GM18951 (cell line): Measurements from ENCODE around the gene CLEC2B.

Experiments used
- POLR2A ChIP-seq: IDR thresholded peaks from 4 replicates; pipeline ENCODE4 v1.6.1; 2011; ENCODE audit warnings: mild to moderate bottlenecking; ENCODE audit not compliant: insufficient read length, insufficient read depth; ENCODE audit errors: extremely low read depth
- in situ Hi-C: fragments of 300-500 bp; cut with MboI; formaldehyde crosslinking; loops from one replicate; pipeline ENCODE4 v1.12.0; 2022; ENCODE audit warnings: low sequenced_read_pairs, mixed read lengths, inconsistent platforms; ENCODE audit not compliant: unreplicated experiment

CLEC2B gene

DNA sequence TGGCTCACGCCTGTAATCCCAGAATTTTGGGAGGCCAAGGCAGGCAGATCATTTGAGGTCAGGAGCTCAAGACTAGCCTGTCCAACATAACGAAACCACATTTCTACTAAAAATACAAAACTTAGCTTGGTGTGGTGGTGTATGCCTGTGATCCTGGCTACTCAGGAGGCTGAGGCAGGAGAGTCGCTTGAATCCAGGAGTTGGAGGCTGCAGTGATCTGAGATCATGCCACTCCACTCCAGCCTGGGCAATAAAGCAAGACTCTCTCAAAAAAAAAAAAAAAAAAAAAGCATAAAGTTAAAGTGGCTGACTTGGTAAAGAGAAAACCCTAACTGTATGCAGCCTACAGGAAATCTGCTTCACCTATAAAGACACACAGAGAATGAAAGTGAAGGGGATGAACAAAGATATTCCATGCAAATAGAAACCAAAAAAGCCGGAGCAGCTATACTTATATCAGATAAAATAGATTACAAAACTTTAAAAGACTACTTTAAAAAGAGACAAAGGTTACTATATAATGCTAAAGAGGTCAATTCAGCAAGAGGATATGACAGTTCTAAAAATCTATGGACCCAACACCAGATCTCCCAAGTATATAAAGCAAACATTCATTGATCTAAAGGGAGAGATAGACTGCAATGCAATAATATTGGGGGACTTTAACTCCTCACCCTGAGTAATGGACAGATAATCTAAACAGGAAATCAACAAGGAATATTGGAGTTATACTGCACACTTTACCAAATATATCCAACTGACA, 4.1 kb downstream of the CLEC2B start:
- TF ChIP-seq POLR2A, result no peak
- in situ Hi-C loops, result no loop called here

DNA sequence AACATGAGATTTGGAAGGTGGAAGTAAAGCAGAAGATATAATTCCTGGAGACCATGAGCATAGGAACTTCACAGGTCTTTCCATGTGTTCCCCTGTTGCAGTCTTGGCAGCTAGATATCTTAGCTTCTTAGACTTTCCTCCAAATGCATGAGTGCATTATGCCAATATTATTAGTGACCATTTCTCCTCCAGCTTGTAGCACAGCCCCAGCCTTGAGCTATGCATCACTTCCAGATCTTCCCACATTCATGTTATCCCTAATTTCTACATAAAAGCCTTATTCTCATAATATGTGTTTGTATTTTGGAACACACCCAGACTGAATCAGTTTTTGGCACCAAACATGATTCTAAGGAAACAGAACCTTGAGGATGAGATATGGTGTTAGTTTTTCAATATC, 11.0 kb downstream of the CLEC2B start:
- in situ Hi-C loops, result no loop called here
- TF ChIP-seq POLR2A, result no peak

DNA sequence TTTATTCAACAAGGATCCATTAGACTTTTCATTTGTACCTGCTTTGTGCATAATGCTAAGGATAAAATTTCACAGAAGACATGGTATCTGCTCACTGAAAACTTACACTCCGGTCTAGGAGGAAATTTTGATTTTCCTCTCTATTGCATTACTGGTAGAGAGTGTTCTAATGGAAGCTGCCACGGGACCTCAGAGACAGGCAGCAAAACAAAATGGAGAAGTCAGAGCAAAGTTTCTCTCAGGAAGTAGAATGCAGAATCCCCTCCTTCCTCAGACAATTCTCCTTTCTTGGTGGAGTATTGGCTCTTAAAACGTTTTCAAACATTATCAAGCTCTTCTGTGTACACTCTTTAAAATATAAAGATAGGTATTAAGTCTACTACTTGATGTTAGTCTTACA, 12.3 kb downstream of the CLEC2B start:
- in situ Hi-C loops, result no loop called here
- TF ChIP-seq POLR2A, result no peak

- in situ Hi-C loops, result no loop called here
- no peak for TF ChIP-seq POLR2A
Measured at GRCh38 chr12:9856151-9856550, 13.0 kb downstream of the CLEC2B start.

GRCh38 chr12:9851927-9852326, 17.2 kb downstream of the CLEC2B start:
- in situ Hi-C loops, result no loop called here
- TF ChIP-seq POLR2A, result no peak

GRCh38 chr12:9851050-9851449, 18.1 kb downstream of the CLEC2B start:
- in situ Hi-C loops, result no loop called here
- no peak for TF ChIP-seq POLR2A

- no peak for TF ChIP-seq POLR2A
- in situ Hi-C loops, result no loop called here
Measured at GRCh38 chr12:9848899-9849298, 20.3 kb downstream of the CLEC2B start.

- in situ Hi-C loops, result no loop called here
- no peak for TF ChIP-seq POLR2A
Measured at GRCh38 chr12:9843407-9843806, 25.7 kb downstream of the CLEC2B start.

DNA sequence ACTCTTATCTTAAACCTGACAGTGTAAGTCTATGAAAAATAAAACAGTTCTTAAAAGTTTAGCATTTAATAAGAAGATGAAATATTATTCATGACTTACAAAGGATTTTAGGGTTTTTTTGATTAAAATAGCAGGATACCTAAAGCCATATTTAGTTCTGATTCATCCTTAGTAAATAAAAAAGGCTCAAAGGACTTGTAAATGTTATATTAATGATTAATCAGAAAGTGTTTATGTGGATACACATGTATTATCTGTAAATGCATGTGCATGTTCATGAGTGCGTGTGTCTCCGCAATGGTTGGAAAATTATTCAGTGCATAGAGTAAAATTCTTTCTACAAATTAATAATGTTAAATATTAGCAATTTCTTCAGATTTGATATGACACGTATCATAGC, 37.4 kb downstream of the CLEC2B start:
- in situ Hi-C loops, result no loop called here

GRCh38 chr12:9829982-9830381, 39.2 kb downstream of the CLEC2B start:
- no peak for TF ChIP-seq POLR2A
- in situ Hi-C loops, result no loop called here

More for the DNA sequence above, 37.4 kb downstream of the CLEC2B start:
- no peak for TF ChIP-seq POLR2A

- in situ Hi-C loops, result no loop called here
- TF ChIP-seq POLR2A, result no peak
Measured at GRCh38 chr12:9829483-9829882, 39.7 kb downstream of the CLEC2B start.

- in situ Hi-C loops, result no loop called here
- TF ChIP-seq POLR2A, result no peak
Measured at GRCh38 chr12:9827209-9827888, 41.8 kb downstream of the CLEC2B start, which contains the start of gene KLRF1. KLRF1 (plus strand) TSS chr12:9827481; CDS start chr12:9827545, 64 bp downstream.

GRCh38 chr12:9820281-9820930, 48.7 kb downstream of the CLEC2B start:
- in situ Hi-C loops, result loop anchor here (25.0 kb wide), 1 partner anchor 317 kb away; the partner anchor contains the start of gene CLEC7A
- TF ChIP-seq POLR2A, result no peak

DNA sequence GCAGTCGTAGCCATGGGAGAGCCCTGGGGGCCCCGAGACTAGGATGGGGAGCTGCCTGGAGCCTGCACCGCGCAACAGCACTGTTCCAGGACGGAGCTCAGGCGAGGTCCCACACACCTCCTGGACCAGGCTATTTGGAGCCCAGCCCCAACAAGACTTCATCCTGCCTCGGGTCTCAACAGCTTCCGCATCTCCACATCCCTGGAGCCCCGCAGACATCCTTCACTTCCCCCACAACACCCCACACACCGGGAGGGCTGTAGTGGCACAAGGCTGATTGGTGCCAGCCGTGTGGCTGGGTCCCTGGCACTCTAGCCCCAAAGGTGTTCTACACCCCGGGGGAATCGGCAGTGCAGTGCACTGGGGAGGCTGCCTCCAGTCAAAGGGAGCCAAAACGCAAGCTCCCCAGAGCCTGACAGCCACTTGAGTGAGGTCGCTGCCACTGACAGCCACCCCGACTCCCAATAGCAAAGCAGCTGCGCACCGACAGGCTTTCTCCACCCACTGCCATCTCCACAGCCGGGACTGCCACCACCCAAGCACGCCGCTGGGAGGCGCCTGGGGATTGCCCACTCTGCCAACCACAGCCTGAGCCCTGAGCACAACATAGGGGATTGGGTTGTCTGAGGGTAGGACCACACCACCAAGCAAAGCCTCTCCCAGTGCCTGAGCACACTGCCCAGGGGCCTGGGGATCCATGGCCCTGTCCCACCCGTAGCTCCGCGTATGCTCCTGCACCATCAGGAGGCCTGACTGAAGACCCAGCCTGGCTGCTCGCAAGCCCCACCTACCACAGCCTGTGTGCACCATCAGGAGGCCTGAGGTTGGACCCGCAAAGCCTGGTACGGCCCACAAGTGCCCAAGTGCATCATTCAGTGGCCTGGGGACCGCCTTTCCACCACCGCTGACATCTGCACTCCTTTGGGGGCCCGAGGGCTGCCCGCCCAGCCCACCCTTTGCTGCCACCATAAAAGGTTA, 55.0 kb downstream of the CLEC2B start:
- in situ Hi-C loops, result loop anchor here (25.0 kb wide), 1 partner anchor 323 kb away; the partner anchor contains the start of gene CLEC7A
- TF ChIP-seq POLR2A, result no peak
